Mesenteric fat pad (tissue), 1 donor: ENCODE results near the gene GALNT6. TPM values are rescaled to one million over a fixed set of nuclear protein-coding genes. Genes with fewer than 3 reads are reported as not detected.
"Not testable (repeated sequence)": the region's sequence is repeated elsewhere in the genome, so short reads cannot be mapped to it uniquely, and the experiment has no call there.

ENCODE experiments used
- DNase-seq: peaks from one replicate; pipeline ENCODE4 v3.0.0-alpha.2; 2020; ENCODE audit warnings: low spot score
- total RNA-seq: library from RNA; stranded (reverse); fragmentation: NEBNext Ultra II Directional; extraction: Animal tissue kit (Norgen Biotek cat#: 25700); gene quantifications from one replicate; pipeline ENCODE4 v1.2.1, GENCODE V29; 2021
- donor health status: DM: yes; HTN: yes; CAD: no.

The GALNT6 gene
- total RNA-seq, 1 donor from 2014 or later = 8.3 TPM

- DNase-seq = no peak
Observed at GRCh38 chr12:51358496-51358895, 32.7 kb downstream of the GALNT6 start.

- DNase-seq = no peak
Observed at GRCh38 chr12:51357374-51358047, 33.7 kb downstream of the GALNT6 start.

GRCh38 chr12:51351913-51352532 lies 39.2 kb downstream of the GALNT6 start:
- no peak for DNase-seq

- no peak for DNase-seq
Observed at GRCh38 chr12:51349026-51349425, 42.2 kb downstream of the GALNT6 start.

GRCh38 chr12:51348116-51348515 lies 43.1 kb downstream of the GALNT6 start:
- DNase-seq = no peak

GRCh38 chr12:51346581-51346980 lies 44.6 kb downstream of the GALNT6 start, which contains the start of gene CELA1:
Gene CELA1, minus strand, starts transcription at chr12:51346679. Its CDS starts 41 bp downstream, at chr12:51346638.
- DNase-seq = no peak

- no peak for DNase-seq
Observed at GRCh38 chr12:51345681-51346080, 45.5 kb downstream of the GALNT6 start.

GRCh38 chr12:51343201-51343600 lies 48.0 kb downstream of the GALNT6 start:
- no peak for DNase-seq

- DNase-seq = no peak
Observed at GRCh38 chr12:51342416-51342815, 48.8 kb downstream of the GALNT6 start.

GRCh38 chr12:51341251-51342007 lies 49.8 kb downstream of the GALNT6 start:
- DNase-seq = no peak

GRCh38 chr12:51339750-51340149 lies 51.5 kb downstream of the GALNT6 start:
- DNase-seq = no peak

- not testable (repeated sequence) for DNase-seq
Observed at GRCh38 chr12:51337336-51337735, 53.9 kb downstream of the GALNT6 start.

GRCh38 chr12:51335931-51336330 lies 55.3 kb downstream of the GALNT6 start:
- DNase-seq = no peak

GRCh38 chr12:51334764-51335163 lies 56.4 kb downstream of the GALNT6 start:
- no peak for DNase-seq

GRCh38 chr12:51333536-51333935 lies 57.7 kb downstream of the GALNT6 start:
- DNase-seq = no peak

GRCh38 chr12:51330186-51330585 lies 61.0 kb downstream of the GALNT6 start:
- DNase-seq = no peak

GRCh38 chr12:51329742-51330141 lies 61.5 kb downstream of the GALNT6 start:
- DNase-seq = no peak

GRCh38 chr12:51328587-51328986 lies 62.6 kb downstream of the GALNT6 start:
- DNase-seq = no peak

GRCh38 chr12:51326698-51327439 lies 64.3 kb downstream of the GALNT6 start:
- no peak for DNase-seq

- no peak for DNase-seq
Observed at GRCh38 chr12:51324953-51325352, 66.3 kb downstream of the GALNT6 start.
